Mucosa of descending colon (tissue), 3 donors: Measurements from ENCODE around the gene ZNF555. TPM values are rescaled to one million over a fixed set of nuclear protein-coding genes. Genes with fewer than 3 reads are reported as not detected.
"Not testable (repeated sequence)": the region's sequence is repeated elsewhere in the genome, so short reads cannot be mapped to it uniquely, and the experiment has no call there.

Source experiments
- ATAC-seq: fragments of 200-7000 bp; cut with Tn5 transposase; one replicate; pipeline ENCODE4 v1.9.1; 2020; ENCODE audit warnings: mild to moderate bottlenecking, moderate library complexity
- DNase-seq, 3 donors: peaks; one replicate each; pipeline ENCODE4 v3.0.0-alpha.2; 2020
- H3K36me3 ChIP-seq: fragments of 200-600 bp; one replicate; pipeline ENCODE4 v1.8.0; 2021; ENCODE audit warnings: low read depth, mild to moderate bottlenecking
- H3K4me1 ChIP-seq: fragments of 200-600 bp; one replicate; pipeline ENCODE4 v1.8.0; 2021; ENCODE audit warnings: low read depth, mild to moderate bottlenecking
- H3K4me3 ChIP-seq: fragments of 200-600 bp; one replicate; pipeline ENCODE4 v1.8.0; 2021; ENCODE audit warnings: mild to moderate bottlenecking
- H3K9me3 ChIP-seq: fragments of 200-600 bp; one replicate; pipeline ENCODE4 v1.8.0; 2021; ENCODE audit warnings: mild to moderate bottlenecking
- intact Hi-C, 2 donors: fragments of 100-400 bp; cut with DNase I in 1 of 2; cut with micrococcal nuclease in 1 of 2; formaldehyde crosslinking; loops; one replicate each; pipeline versions ENCODE4 v1.11.0 to v1.11.1; 2022; cut with DNase I, micrococcal nuclease
- total RNA-seq, 3 donors: library from RNA; stranded (reverse); fragmentation: NEBNext Ultra II Directional in 2 of 3; extraction: Animal tissue kit (Norgen Biotek cat#: 25700) in 2 of 3; gene quantifications; one replicate each; pipeline versions ENCODE4 v1.2.1 to v1.2.4, GENCODE V29; 2021 to 2023
- TF ChIP-seq, protein P1 (sequence below): fragments of 200-600 bp; IDR thresholded peaks from one replicate; pipeline ENCODE4 v1.8.0; 2022; ENCODE audit warnings: antibody characterized with exemption, mild to moderate bottlenecking
- donor health status: DM: no; HTN: no; CAD: no; lungs with moderate emphysema.
- donor health status: DM: no; HTN: no; CAD: no.
- donor health status: DM: no; HTN: yes; CAD: no.

The ZNF555 gene
- total RNA-seq, 3 donors from 2014 or later = 3.0 to 8.4 (median 4.8) TPM

- Histone ChIP-seq H3K9me3 (no peaks in the 10 kb centered on the region), H3K4me3 (no peak overlapping the region), H3K4me1 (peaks cover 14% of the 10 kb centered on the region), H3K36me3 (no peaks in the 10 kb centered on the region)
- intact Hi-C loops = no loop called here
- TF ChIP-seq, protein P1, sequence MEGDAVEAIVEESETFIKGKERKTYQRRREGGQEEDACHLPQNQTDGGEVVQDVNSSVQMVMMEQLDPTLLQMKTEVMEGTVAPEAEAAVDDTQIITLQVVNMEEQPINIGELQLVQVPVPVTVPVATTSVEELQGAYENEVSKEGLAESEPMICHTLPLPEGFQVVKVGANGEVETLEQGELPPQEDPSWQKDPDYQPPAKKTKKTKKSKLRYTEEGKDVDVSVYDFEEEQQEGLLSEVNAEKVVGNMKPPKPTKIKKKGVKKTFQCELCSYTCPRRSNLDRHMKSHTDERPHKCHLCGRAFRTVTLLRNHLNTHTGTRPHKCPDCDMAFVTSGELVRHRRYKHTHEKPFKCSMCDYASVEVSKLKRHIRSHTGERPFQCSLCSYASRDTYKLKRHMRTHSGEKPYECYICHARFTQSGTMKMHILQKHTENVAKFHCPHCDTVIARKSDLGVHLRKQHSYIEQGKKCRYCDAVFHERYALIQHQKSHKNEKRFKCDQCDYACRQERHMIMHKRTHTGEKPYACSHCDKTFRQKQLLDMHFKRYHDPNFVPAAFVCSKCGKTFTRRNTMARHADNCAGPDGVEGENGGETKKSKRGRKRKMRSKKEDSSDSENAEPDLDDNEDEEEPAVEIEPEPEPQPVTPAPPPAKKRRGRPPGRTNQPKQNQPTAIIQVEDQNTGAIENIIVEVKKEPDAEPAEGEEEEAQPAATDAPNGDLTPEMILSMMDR = no peak
- DNase-seq = peak in 1 of 3 donors; percentile 14
- ATAC-seq = no peak
Measured at GRCh38 chr19:2816641-2817040, 24.6 kb upstream of the ZNF555 start.

- H3K4me1 ChIP-seq, H3K36me3 ChIP-seq, H3K4me3 ChIP-seq, ATAC-seq, intact Hi-C loops, H3K9me3 ChIP-seq: not testable (repeated sequence)
- peak in 1 of 3 donors; percentile 22 for DNase-seq
Measured at GRCh38 chr19:2817237-2817829, 23.9 kb upstream of the ZNF555 start.

GRCh38 chr19:2819540-2820111 is 21.6 kb upstream of the ZNF555 start, which contains the start of gene ZNF554:
Gene ZNF554, plus strand, starts transcription at chr19:2819868. Its CDS starts 204 bp downstream, at chr19:2820072.
- H3K9me3 ChIP-seq = no peaks in the 10 kb centered on the region
- H3K36me3 ChIP-seq = no peaks in the 10 kb centered on the region
- peaks cover 6% of the 10 kb centered on the region for H3K4me1 ChIP-seq
- peak; percentile 98 to 99 (median 98) for DNase-seq
- peak within 1 kb of the TSS; percentile 60 for H3K4me3 ChIP-seq
- ATAC-seq = peak; percentile 100
- intact Hi-C loops = no loop called here
- TF ChIP-seq, protein P1 = peak; percentile 96

GRCh38 chr19:2820112-2820702 is 21.1 kb upstream of the ZNF555 start:
- ATAC-seq = peak; percentile 24
- intact Hi-C loops = no loop called here
- peaks cover 6% of the 10 kb centered on the region for H3K4me1 ChIP-seq
- TF ChIP-seq, protein P1 = no peak
- DNase-seq = peak in 1 of 3 donors; percentile 42
- H3K4me3 ChIP-seq = peak overlapping the region; percentile 60
- no peaks in the 10 kb centered on the region for H3K36me3 ChIP-seq
- H3K9me3 ChIP-seq = no peaks in the 10 kb centered on the region

GRCh38 chr19:2822846-2823245 is 18.4 kb upstream of the ZNF555 start:
- H3K4me3 ChIP-seq = no peak overlapping the region
- DNase-seq = no peak
- ATAC-seq = no peak
- peaks cover 2% of the 10 kb centered on the region for H3K9me3 ChIP-seq
- intact Hi-C loops = no loop called here
- TF ChIP-seq, protein P1 = no peak
- no peaks in the 10 kb centered on the region for H3K36me3 ChIP-seq
- peaks cover 6% of the 10 kb centered on the region for H3K4me1 ChIP-seq

DNA sequence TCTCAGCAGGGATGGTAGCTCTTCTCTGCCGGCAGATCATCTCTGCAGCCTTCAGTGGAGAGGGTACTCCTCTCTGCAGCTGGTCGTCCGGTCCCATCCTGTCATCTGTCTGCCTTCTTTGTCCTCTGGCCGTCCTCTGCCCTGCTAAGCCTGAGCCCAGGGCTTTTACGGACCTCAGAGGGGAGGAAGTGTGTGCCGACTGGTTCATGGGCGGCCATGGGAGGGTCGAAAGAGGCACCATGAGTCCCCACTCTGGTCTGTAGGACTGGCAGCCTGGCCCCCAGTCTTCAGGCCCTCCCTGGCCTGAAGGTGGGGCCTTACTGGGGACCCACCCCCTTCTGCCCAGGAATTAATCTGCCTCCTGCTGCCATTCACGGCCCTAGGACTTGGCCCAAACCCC is 17.6 kb upstream of the ZNF555 start:
- intact Hi-C loops = no loop called here
- Histone ChIP-seq H3K4me3 (no peak overlapping the region), H3K4me1 (peaks cover 6% of the 10 kb centered on the region), H3K36me3 (no peaks in the 10 kb centered on the region), H3K9me3 (peaks cover 4% of the 10 kb centered on the region)
- ATAC-seq (no peak), DNase-seq (peak in 1 of 3 donors; percentile 12)
- TF ChIP-seq, protein P1 = no peak
